Stimulated activated CD4-positive, alpha-beta T cell treated with anti-CD3 and anti-CD28 coated beads, Interleukin-12 subunit alpha, Interleukin-12 subunit beta, amount 100 ng/mL, for 24 hours (primary cell): ENCODE measurements around the gene STMN3.

Experiments used
- DNase-seq, 2 experiments: peaks; one replicate each; pipeline ENCODE4 v3.0.0-alpha.2; 2020; ENCODE audit warnings: low read depth in 2 of 2

STMN3 gene

DNA sequence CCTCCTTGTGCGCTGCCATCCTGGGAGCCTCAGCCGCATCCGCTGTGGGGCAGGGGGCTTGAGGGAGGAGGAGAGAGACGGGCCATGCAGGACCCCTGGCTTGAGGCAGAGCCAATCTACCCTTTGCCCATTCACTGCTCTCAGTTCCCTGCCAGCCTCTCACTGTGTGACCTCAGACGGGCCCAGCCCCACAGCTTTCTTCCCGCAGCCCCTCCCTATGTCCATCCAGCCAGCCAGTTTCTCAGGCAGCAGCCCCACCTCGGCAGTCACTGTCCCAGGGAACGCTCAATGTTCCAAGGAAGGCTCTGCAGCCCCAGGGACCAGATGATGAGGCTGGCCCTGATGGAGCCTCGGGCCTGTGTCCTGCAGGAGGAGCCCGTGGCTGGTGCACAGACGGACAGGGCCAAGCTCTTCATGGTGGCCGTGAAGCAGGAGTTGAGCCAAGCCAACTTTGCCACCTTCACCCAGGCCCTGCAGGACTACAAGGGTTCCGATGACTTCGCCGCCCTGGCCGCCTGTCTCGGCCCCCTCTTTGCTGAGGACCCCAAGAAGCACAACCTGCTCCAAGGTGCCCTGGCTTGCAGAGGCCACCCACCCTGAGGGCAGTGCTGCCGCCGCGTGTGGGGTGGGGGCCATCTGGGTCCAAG is 39.3 kb upstream of the STMN3 start:
- no peak for DNase-seq

- no peak for DNase-seq
Measured at GRCh38 chr20:63691711-63692435, 38.6 kb upstream of the STMN3 start.

DNA sequence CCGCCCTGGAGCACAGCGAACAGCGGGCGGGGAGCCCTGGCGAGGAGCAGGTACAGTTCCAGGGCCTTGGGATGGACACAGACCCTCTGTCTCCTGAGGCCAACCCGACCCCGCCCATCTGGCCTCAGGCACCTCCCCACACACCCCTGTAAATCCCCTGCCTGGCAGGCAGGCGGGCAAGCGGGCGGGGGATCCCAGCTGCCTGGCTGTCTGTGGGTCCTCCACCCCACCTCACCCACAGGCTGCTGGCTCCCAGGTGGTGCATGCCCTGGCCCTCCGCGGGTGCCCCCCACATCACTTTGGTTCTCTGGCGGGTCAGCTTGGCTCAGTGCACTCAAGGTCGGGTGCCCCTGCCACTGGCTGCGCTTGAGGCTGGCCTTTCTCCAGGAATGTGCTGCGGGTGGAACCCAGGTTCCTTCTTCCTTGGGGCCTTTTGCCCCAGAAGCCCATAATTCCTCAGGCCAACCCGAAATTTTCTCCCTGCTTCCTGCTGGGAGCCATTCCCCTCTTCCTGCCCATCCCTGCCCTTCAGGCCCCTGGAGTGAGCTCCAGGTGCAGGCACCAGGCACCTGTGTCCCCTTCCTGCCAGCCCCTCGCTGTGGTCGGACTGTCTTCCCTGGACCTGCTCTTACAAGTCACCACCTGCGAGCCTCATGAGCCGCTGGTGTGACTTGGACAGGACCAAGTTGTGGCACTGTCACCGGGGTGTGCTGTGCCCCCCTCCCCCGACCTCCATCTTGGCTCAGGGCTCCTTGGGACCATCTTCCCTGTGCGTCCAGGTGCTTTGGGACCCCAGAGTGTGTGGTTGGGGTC is 37.9 kb upstream of the STMN3 start:
- DNase-seq, result no peak

GRCh38 chr20:63690003-63690897 is 37.0 kb upstream of the STMN3 start:
- DNase-seq, result no peak

GRCh38 chr20:63689046-63690002 is 36.1 kb upstream of the STMN3 start:
- DNase-seq, result no peak

GRCh38 chr20:63688228-63689045 is 35.2 kb upstream of the STMN3 start:
- DNase-seq, result no peak

GRCh38 chr20:63687419-63688178 is 34.4 kb upstream of the STMN3 start:
- DNase-seq, result no peak

DNA sequence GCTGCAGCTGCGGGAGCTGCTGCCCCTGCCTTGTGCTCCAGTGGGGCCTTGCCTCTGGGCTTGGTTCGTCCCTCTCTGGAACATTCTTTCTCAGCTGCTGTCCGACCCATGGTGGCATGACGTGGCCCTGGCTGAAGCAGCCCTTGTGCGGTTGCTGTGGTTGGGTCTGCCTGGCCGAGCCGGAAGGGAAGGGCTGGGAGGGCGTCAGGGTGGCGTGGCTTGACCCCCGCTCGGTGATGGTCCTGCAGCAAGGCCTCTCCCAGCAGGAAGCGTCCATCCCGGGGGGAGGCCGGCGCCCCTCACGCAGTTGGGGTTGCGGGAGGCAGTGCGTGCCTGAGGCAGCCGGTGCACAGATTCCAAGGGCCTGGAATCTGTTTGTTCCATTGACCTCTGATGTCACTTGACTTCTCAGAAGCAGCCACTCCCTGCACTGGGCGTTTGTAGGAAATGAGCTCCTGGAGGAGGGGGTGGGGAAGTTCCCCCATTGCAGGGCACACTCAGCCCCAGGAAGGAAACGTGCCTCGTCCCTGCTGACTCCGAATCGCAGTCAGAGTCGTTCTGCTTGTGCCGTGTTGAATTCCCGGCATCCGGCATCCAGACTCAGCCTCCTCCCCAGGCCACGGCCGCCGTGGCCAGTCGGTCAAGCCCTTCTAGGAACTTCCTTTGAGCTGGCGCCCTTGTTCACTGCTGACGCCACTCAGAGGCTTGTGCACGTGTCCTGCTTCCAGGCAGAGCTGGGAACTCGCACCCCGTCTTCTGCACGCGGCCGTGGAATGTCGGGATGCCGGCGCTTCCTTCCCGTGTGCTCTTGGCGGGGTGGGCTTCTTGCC is 33.5 kb upstream of the STMN3 start:
- DNase-seq, result no peak

GRCh38 chr20:63686094-63686491 is 32.9 kb upstream of the STMN3 start:
- no peak for DNase-seq

- no peak for DNase-seq
Measured at GRCh38 chr20:63685269-63686026, 32.2 kb upstream of the STMN3 start.

DNA sequence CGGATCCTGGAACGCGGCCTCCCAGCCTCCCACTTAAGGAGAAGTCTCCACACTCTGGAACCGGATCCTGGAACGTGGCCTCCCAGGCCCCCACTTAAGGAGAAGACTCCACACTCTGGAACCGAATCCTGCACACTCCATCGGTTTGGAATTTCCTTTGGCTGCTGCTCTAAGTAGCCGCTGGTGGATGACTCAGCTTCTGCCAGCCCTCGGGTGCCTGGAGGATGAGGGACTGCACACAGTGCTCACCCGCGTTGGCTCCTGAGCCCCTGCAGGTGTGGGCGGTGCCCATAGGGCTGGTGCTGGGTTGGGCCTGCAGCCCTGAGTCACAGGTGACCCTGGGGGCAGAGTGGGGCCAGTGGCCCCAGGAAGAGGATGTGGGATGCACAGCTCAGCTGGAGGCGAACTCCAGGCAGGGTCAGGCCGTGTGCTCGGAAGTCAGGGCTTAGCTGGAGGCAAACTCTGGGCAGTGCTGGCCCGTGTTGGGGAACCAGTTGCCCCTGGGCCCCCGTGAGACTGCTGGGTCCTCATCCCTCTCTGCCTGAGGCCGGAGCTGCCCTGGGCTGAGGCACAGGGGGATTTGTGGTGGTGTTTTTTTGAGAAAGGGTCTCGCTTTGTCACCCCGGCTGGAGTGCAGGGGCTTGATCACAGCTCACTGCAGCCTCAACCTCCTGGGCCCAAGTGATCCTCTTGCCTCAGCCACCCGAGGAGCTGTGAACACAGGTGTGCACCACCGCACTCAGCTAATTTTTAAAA is 29.3 kb upstream of the STMN3 start:
- no peak for DNase-seq

DNA sequence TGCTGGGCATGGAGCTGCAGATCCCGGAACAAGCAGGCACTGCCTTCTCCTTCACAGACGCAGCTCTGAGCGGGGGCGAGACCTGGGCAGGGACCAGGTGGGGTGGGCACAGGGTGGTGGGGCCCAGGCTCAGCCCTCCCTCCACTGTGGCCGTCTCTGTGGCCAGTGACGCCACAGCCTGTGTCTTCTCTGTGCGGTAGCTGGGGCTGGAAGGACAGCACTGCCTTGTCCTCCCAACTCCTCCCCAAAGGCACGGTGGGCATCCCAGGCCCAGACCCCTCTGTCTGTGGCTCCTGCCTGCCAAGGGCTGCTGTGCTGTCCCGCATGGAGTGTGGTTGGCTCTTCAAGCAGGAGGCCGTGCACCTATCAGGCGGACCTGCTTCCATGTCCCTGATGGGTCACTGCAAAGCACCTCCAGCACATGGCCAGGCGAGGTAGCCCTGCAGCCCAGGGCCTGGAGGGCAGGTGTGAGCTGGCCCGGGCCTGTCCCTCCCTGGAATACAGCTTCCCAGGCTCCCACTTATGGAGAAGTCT is 28.5 kb upstream of the STMN3 start:
- no peak for DNase-seq

DNA sequence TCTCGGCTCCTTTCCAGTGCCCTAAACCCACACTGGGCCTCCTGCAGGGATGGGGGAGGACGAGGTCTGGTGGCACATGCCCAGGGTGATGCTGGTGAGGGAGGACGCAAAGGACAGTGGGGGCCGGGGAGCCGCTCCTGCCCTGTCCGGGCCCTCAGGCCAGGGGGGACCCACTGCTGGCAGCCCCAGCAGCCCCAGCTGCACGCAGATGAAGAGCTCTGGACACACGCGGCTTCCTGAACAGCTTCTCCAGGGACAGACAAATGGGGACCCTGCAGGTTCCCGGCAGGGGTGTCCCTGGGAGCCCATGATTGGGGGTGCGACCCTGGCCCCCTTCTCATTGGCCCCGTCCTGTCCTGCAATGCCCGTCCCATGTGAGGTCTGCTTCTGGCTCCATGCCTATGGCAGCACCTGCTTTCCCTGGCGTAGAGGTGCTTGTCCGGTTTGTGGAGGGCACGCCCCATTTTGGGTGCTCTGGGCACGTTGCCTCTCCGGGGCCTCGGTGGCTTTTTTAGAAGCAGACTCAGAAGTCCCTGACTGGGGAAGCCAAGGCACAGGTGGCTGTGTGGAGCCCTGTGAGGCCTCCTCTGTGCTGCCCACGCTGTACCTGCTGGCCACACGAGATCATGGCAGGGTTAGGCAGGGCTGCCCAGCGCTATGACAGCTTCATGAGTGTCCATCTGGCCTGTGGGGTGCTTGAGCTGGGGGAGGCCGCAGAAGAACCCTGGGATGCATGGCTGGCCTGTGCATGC is 27.8 kb upstream of the STMN3 start:
- no peak for DNase-seq

DNA sequence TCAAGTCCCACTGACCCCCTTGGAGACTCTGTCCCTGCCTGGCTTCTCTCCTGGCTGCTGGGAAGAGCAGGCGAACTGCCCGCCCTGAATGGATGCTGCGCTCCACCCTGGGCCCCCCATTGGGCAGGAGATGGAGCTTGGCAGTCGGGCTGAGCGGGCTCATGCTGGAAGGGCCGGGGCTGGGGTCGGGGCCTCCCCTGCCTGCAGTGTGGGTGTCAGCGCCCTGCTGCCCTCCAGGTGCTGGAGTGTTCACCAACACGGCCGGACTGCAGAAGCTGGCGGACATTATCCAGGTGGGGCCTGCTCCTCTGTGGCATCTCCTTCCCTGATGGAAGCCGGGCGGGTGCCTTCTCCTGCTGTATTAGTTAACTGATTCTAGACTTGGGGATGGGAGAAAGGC is 27.2 kb upstream of the STMN3 start:
- DNase-seq, result no peak

GRCh38 chr20:63679799-63680305 is 26.6 kb upstream of the STMN3 start:
- no peak for DNase-seq
